Stomach smooth muscle (tissue), 2 donors: ENCODE measurements around the gene FGF18.
A peak's percentile ranks its signal among the peaks of the same experiment; 100 is the strongest.

Experiments used
- H3K27ac ChIP-seq: one replicate; pipeline ENCODE4 v1.7.0; 2013; ENCODE audit warnings: mild to moderate bottlenecking, low read length, inconsistent platforms
- H3K27me3 ChIP-seq, 2 donors: one replicate each; pipeline ENCODE4 v1.7.0; 2013; ENCODE audit warnings: low read length in 2 of 2; ENCODE audit not compliant: insufficient read depth in 2 of 2, control insufficient read depth in 1 of 2
- H3K36me3 ChIP-seq, 2 donors: one replicate each; pipeline ENCODE4 v1.7.0; 2013; ENCODE audit warnings: low read length in 2 of 2; ENCODE audit not compliant: control insufficient read depth in 2 of 2, insufficient read depth in 2 of 2
- H3K4me1 ChIP-seq: one replicate; pipeline ENCODE4 v1.7.0; 2013; ENCODE audit warnings: low read length; ENCODE audit not compliant: control insufficient read depth, insufficient read depth
- H3K4me3 ChIP-seq, 2 donors: one replicate each; pipeline ENCODE4 v1.7.0; 2013; ENCODE audit warnings: low read length in 2 of 2
- H3K9ac ChIP-seq, 2 donors: one replicate each; pipeline ENCODE4 v1.7.0; 2013; ENCODE audit warnings: low read length in 2 of 2, mild to moderate bottlenecking in 1 of 2
- H3K9me3 ChIP-seq, 2 donors: one replicate each; pipeline ENCODE4 v1.7.0; 2013; ENCODE audit warnings: low read length in 2 of 2; ENCODE audit not compliant: control insufficient read depth in 2 of 2
- donor health status: healthy.
- donor health status: Pancreatic carcinoma.

Gene FGF18

GRCh38 chr5:171445644-171446516, 26.4 kb downstream of the FGF18 start:
- Histone ChIP-seq H3K27me3 (no peaks in the 10 kb centered on the region), H3K4me3 (no peak overlapping the region), H3K27ac (no peak overlapping the region), H3K36me3 (no peaks in the 10 kb centered on the region), H3K4me1 (peaks cover 9% of the 10 kb centered on the region), H3K9me3 (no peaks in the 10 kb centered on the region), H3K9ac (no peak overlapping the region)

- no peaks in the 10 kb centered on the region for H3K27me3 ChIP-seq
Measured at GRCh38 chr5:171447226-171447625, 27.8 kb downstream of the FGF18 start.

GRCh38 chr5:171449426-171449825, 30.0 kb downstream of the FGF18 start:
- Histone ChIP-seq H3K27me3 (no peaks in the 10 kb centered on the region), H3K27ac (no peak overlapping the region), H3K9ac (no peak overlapping the region), H3K9me3 (no peaks in the 10 kb centered on the region), H3K4me1 (peaks cover 14% of the 10 kb centered on the region), H3K4me3 (no peak overlapping the region), H3K36me3 (no peaks in the 10 kb centered on the region)

More at GRCh38 chr5:171447226-171447625, 27.8 kb downstream of the FGF18 start:
- H3K9ac ChIP-seq = no peak overlapping the region
- peaks cover 14% of the 10 kb centered on the region for H3K4me1 ChIP-seq
- H3K36me3 ChIP-seq = no peaks in the 10 kb centered on the region
- no peaks in the 10 kb centered on the region for H3K9me3 ChIP-seq
- no peak overlapping the region for H3K27ac ChIP-seq
- no peak overlapping the region for H3K4me3 ChIP-seq

GRCh38 chr5:171450423-171451331, 31.2 kb downstream of the FGF18 start:
- Histone ChIP-seq H3K36me3 (no peaks in the 10 kb centered on the region), H3K4me3 (peak overlapping the region in 1 of 2 donors; percentile 61), H3K4me1 (peaks cover 12% of the 10 kb centered on the region), H3K9me3 (no peaks in the 10 kb centered on the region), H3K9ac (peak overlapping the region in 1 of 2 donors; percentile 44), H3K27ac (no peak overlapping the region), H3K27me3 (no peaks in the 10 kb centered on the region)

- no peaks in the 10 kb centered on the region for H3K36me3 ChIP-seq
- H3K9me3 ChIP-seq = no peaks in the 10 kb centered on the region
- H3K27me3 ChIP-seq = no peaks in the 10 kb centered on the region
- peak overlapping the region in 1 of 2 donors; percentile 44 for H3K9ac ChIP-seq
- peak overlapping the region in 1 of 2 donors; percentile 61 for H3K4me3 ChIP-seq
- H3K27ac ChIP-seq = no peak overlapping the region
- H3K4me1 ChIP-seq = peaks cover 8% of the 10 kb centered on the region
Measured at GRCh38 chr5:171451421-171451820, 32.0 kb downstream of the FGF18 start.

GRCh38 chr5:171453056-171453725, 33.7 kb downstream of the FGF18 start:
- no peaks in the 10 kb centered on the region for H3K27me3 ChIP-seq
- no peaks in the 10 kb centered on the region for H3K9me3 ChIP-seq
- H3K9ac ChIP-seq = no peak overlapping the region
- peaks cover 8% of the 10 kb centered on the region for H3K4me1 ChIP-seq
- H3K4me3 ChIP-seq = no peak overlapping the region
- no peaks in the 10 kb centered on the region for H3K36me3 ChIP-seq
- H3K27ac ChIP-seq = no peak overlapping the region

GRCh38 chr5:171453988-171454387, 34.5 kb downstream of the FGF18 start:
- Histone ChIP-seq H3K36me3 (no peaks in the 10 kb centered on the region), H3K9ac (no peak overlapping the region), H3K4me1 (peaks cover 8% of the 10 kb centered on the region), H3K27me3 (no peaks in the 10 kb centered on the region), H3K4me3 (no peak overlapping the region), H3K27ac (no peak overlapping the region), H3K9me3 (no peaks in the 10 kb centered on the region)

GRCh38 chr5:171454549-171454948, 35.1 kb downstream of the FGF18 start:
- no peak overlapping the region for H3K27ac ChIP-seq

GRCh38 chr5:171455522-171455921, 36.1 kb downstream of the FGF18 start:
- Histone ChIP-seq H3K27ac (no peak overlapping the region), H3K27me3 (no peaks in the 10 kb centered on the region), H3K9ac (no peak overlapping the region), H3K36me3 (no peaks in the 10 kb centered on the region), H3K4me3 (no peak overlapping the region), H3K9me3 (no peaks in the 10 kb centered on the region), H3K4me1 (peaks cover 5% of the 10 kb centered on the region)

More at GRCh38 chr5:171454549-171454948, 35.1 kb downstream of the FGF18 start:
- Histone ChIP-seq H3K9me3 (no peaks in the 10 kb centered on the region), H3K4me1 (peaks cover 8% of the 10 kb centered on the region), H3K27me3 (no peaks in the 10 kb centered on the region), H3K9ac (no peak overlapping the region), H3K4me3 (no peak overlapping the region), H3K36me3 (no peaks in the 10 kb centered on the region)

GRCh38 chr5:171457208-171457981, 37.9 kb downstream of the FGF18 start:
- H3K9me3 ChIP-seq = no peaks in the 10 kb centered on the region
- no peaks in the 10 kb centered on the region for H3K27me3 ChIP-seq
- H3K9ac ChIP-seq = no peak overlapping the region
- no peak overlapping the region for H3K27ac ChIP-seq
- H3K4me1 ChIP-seq = no peaks in the 10 kb centered on the region
- H3K4me3 ChIP-seq = no peak overlapping the region
- H3K36me3 ChIP-seq = no peaks in the 10 kb centered on the region
